Osteocyte (in vitro differentiated cells): ENCODE data around the gene MAN1A1. TPM values are rescaled to one million over a fixed set of nuclear protein-coding genes. Genes with fewer than 3 reads are reported as not detected.

ENCODE experiments used
- DNase-seq: peaks from one replicate; pipeline ENCODE4 v3.0.0; 2021; ENCODE audit warnings: mixed read lengths; ENCODE audit not compliant: unreplicated experiment; ENCODE audit errors: extremely low spot score
- H3K27ac Mint-ChIP-seq: one replicate; pipeline ENCODE4 v1.8.0; 2021; ENCODE audit warnings: mild to moderate bottlenecking, mixed read lengths; ENCODE audit not compliant: unreplicated experiment
- H3K27me3 Mint-ChIP-seq: one replicate; pipeline ENCODE4 v1.8.0; 2021; ENCODE audit warnings: mixed read lengths; ENCODE audit not compliant: unreplicated experiment
- H3K36me3 Mint-ChIP-seq: one replicate; pipeline ENCODE4 v1.8.0; 2021; ENCODE audit warnings: mixed read lengths; ENCODE audit not compliant: unreplicated experiment
- H3K4me1 Mint-ChIP-seq: one replicate; pipeline ENCODE4 v1.8.0; 2021; ENCODE audit warnings: mixed read lengths; ENCODE audit not compliant: unreplicated experiment
- H3K4me3 Mint-ChIP-seq: one replicate; pipeline ENCODE4 v1.8.0; 2021; ENCODE audit warnings: mild to moderate bottlenecking, moderate library complexity, mixed read lengths; ENCODE audit not compliant: unreplicated experiment
- H3K9me3 Mint-ChIP-seq: one replicate; pipeline ENCODE4 v1.8.0; 2021; ENCODE audit warnings: mixed read lengths; ENCODE audit not compliant: unreplicated experiment
- total RNA-seq: library from RNA; stranded (reverse); gene quantifications from 2 replicates; pipeline ENCODE4 v1.2.1, GENCODE V29; 2021
- TF ChIP-seq, protein P1 (sequence below): fragments of 200-600 bp; sonication (generic); IDR thresholded peaks from 2 replicates; pipeline ENCODE4 v1.5.0; 2021; ENCODE audit warnings: antibody characterized with exemption, mild to moderate bottlenecking, moderate library complexity

Gene MAN1A1
- total RNA-seq, 1 donor from 2014 or later: 7.0 TPM

DNA sequence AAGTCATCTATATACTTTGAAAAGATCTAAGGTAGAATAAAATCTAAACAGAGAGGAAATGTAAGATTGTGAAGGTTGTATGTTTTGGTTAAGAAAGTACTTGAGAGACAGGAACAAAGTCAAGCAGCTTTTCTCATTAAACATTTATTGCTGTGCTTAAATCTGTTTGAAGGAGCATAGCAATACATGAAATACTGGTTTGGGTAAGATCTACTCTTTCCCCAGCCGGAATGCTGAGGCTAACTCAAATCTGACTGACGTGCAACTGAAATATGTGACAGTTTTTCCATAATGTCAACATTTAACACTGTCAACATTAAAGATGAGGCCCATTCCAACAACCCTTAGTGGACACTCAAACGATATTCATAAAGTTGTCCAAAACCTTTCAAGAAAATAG lies 59.9 kb downstream of the MAN1A1 start:
- H3K27me3 Mint-ChIP-seq: peaks cover 2% of the 10 kb centered on the region
- no peak for DNase-seq
- TF ChIP-seq, protein P1, sequence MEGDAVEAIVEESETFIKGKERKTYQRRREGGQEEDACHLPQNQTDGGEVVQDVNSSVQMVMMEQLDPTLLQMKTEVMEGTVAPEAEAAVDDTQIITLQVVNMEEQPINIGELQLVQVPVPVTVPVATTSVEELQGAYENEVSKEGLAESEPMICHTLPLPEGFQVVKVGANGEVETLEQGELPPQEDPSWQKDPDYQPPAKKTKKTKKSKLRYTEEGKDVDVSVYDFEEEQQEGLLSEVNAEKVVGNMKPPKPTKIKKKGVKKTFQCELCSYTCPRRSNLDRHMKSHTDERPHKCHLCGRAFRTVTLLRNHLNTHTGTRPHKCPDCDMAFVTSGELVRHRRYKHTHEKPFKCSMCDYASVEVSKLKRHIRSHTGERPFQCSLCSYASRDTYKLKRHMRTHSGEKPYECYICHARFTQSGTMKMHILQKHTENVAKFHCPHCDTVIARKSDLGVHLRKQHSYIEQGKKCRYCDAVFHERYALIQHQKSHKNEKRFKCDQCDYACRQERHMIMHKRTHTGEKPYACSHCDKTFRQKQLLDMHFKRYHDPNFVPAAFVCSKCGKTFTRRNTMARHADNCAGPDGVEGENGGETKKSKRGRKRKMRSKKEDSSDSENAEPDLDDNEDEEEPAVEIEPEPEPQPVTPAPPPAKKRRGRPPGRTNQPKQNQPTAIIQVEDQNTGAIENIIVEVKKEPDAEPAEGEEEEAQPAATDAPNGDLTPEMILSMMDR: no peak

DNA sequence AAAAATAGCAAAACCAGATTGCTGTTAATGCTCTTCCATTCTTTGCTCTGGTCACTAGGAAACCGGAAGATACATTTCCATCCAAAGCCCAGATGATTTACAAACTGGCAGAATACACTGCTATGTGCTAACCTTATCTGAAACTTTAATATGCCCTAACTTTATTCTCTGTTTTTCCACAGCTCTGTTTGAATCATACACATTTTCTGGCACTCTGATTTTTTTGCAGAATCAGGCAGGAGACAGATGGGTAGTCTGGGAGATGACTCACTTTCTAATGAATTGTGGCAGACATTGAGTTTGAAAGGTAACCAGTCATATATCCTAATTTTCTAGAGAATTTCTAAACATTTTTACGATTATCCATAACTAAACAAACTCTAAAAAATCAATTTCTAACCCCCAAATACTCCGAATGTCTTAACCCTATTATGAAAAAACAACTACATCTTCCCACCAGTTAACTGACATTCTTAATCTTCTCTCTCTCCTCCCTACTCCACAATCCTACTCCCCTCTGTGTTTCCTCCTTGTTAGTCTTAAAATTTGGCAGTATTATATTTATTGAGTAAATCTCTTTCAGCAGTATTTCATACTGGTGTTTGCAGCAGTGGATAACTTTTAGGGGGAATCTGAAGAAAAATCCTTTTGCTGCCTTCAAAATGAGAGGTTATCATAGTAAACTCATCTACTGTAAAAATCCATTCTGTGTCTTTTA lies 63.5 kb downstream of the MAN1A1 start:
- Mint-ChIP-seq H3K27me3 (peaks cover 2% of the 10 kb centered on the region), H3K36me3 (no peaks in the 10 kb centered on the region), H3K9me3 (no peaks in the 10 kb centered on the region), H3K27ac (no peak overlapping the region), H3K4me1 (peaks cover 5% of the 10 kb centered on the region), H3K4me3 (no peak overlapping the region)
- no peak for DNase-seq
- TF ChIP-seq, protein P1: no peak

More for the DNA sequence above, 59.9 kb downstream of the MAN1A1 start:
- Mint-ChIP-seq H3K36me3 (no peaks in the 10 kb centered on the region), H3K27ac (no peak overlapping the region), H3K9me3 (no peaks in the 10 kb centered on the region), H3K4me3 (no peak overlapping the region), H3K4me1 (peaks cover 2% of the 10 kb centered on the region)

DNA sequence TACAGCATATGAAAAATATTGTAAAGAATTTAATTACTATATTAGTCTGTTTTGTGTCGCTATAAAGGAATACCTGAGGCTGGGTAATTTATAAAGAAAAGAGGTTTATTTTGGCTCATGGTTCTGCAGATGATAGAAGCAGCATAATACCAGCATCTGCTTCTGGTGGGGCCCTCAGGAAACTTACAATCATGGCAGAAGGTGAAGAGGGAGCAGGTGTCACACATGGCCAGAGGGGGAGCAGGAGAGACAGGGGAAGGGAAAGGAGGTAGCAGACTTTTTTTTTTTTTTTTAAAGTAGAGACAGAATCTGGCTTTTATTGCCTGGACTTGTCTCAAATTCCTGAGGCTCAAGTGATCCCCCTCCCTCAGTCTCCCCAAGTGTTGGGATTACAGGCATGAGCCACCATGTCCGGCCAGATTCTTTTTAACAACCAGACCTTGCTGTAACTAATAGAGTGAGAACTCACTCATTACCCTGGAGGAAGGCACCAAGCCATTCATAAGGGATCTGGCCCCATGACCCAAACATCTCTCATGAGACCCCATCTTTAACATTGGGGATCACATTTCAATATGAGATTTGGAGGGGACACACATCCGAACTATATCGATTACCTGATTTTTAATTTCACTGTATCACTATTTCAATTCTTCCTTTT lies 64.6 kb downstream of the MAN1A1 start:
- TF ChIP-seq, protein P1: no peak
- peaks cover 5% of the 10 kb centered on the region for H3K4me1 Mint-ChIP-seq
- peaks cover 2% of the 10 kb centered on the region for H3K27me3 Mint-ChIP-seq
- H3K36me3 Mint-ChIP-seq: no peaks in the 10 kb centered on the region
- no peak overlapping the region for H3K27ac Mint-ChIP-seq
- DNase-seq: no peak
- no peak overlapping the region for H3K4me3 Mint-ChIP-seq
- H3K9me3 Mint-ChIP-seq: no peaks in the 10 kb centered on the region

DNA sequence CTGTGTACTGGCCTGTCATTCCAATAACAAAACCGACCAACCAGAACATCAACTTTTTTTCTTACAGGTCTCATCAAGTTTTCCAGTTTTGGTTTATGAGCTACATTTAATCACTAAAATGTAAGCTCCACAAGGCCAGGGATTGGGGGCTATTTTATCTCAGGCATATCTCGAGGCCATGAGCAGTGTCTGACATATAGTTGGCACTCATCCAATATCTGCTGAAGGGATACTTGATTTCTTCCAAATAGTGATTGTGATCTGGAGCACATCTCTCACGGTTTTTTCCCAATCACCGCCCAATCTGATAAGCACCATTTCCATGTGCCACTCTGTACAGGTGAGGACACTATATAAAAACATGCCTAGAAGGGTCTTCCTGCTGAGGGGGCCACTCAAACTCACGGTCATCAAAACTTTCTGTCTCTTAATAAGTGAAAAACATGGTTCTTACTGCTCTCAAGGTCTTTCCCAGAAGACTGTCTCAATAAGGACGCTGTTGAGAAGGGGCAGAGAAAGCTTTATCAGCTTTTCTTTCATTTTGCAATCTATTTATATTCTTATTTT lies 65.5 kb downstream of the MAN1A1 start:
- H3K36me3 Mint-ChIP-seq: no peaks in the 10 kb centered on the region
- no peak overlapping the region for H3K27ac Mint-ChIP-seq
- TF ChIP-seq, protein P1: no peak
- no peak for DNase-seq
- peaks cover 5% of the 10 kb centered on the region for H3K4me1 Mint-ChIP-seq
- no peaks in the 10 kb centered on the region for H3K27me3 Mint-ChIP-seq
- H3K9me3 Mint-ChIP-seq: no peaks in the 10 kb centered on the region
- H3K4me3 Mint-ChIP-seq: no peak overlapping the region

DNA sequence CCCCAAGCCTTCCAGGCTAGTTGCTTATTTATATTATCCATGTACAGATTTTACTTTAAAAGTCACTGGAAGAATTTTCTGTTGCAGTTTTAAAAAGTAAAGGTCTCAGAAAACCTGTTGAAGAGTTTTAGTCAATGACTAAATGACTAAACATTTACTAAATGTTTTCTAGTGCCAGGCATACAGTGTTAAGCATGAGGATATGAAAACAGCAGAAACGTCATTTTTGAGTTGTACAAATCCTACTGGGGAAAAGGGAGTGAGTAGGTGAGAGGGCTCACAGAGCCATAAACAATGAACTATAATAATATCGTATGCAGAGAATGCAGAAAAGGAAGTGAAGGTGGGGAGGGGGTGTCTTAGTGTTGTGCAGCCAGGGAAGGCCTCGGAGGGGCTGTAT lies 66.3 kb downstream of the MAN1A1 start:
- no peak overlapping the region for H3K27ac Mint-ChIP-seq
- H3K4me1 Mint-ChIP-seq: peaks cover 5% of the 10 kb centered on the region
- no peak overlapping the region for H3K4me3 Mint-ChIP-seq
- DNase-seq: no peak
- no peaks in the 10 kb centered on the region for H3K27me3 Mint-ChIP-seq
- TF ChIP-seq, protein P1: no peak
- no peaks in the 10 kb centered on the region for H3K9me3 Mint-ChIP-seq
- no peaks in the 10 kb centered on the region for H3K36me3 Mint-ChIP-seq
